COLO668 (cell line): ENCODE measurements around the gene ARHGAP29.

Experiments
- DNase-seq: peaks from one replicate; lab custom pipeline; 2025; ENCODE audit not compliant: unreplicated experiment; lab: John Stamatoyannopoulos, UW

The ARHGAP29 gene

GRCh38 chr1:94237291-94238226 lies at the start of gene ARHGAP29:
Gene ARHGAP29, minus strand, starts transcription at chr1:94237584. Its CDS starts 5,973 bp downstream, at chr1:94231611.
- DNase-seq: peak; percentile 98

- DNase-seq: no peak
Measured at GRCh38 chr1:94286864-94287437, 49.6 kb upstream of the ARHGAP29 start.

- DNase-seq: no peak
Measured at GRCh38 chr1:94285031-94285654, 47.8 kb upstream of the ARHGAP29 start.

GRCh38 chr1:94284476-94284875 lies 47.1 kb upstream of the ARHGAP29 start:
- no peak for DNase-seq

- DNase-seq: no peak
Measured at GRCh38 chr1:94283462-94283861, 46.1 kb upstream of the ARHGAP29 start.

DNA sequence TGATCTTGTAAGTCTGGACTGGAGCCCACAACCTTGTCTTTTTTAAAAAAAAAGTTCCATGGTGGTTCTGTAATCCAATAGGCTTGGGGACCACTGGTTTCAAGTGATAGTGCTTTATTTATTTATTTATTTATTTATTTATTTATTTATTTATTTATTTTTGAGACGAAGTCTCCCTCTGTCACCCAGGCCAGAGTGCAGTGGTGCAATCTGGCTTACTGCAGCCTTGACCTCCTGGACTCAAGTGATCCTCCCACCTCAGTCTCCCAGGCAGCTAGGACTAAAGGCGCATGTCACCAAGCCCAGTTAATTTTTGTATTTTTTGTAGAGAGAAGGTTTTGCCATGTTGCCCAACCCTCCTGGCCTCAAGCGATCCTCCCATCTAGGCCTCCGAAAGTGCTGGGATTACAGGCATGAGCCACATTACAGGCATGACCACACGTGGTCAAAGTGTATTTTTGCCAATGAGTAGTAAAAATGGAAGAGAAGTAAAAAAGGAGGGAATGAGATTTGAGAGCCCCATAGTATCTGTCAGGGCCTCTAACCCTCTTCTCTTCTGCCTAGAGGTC lies 44.8 kb upstream of the ARHGAP29 start:
- no peak for DNase-seq

GRCh38 chr1:94281361-94282142 lies 44.2 kb upstream of the ARHGAP29 start:
- DNase-seq: no peak

GRCh38 chr1:94280541-94280940 lies 43.2 kb upstream of the ARHGAP29 start:
- no peak for DNase-seq

DNA sequence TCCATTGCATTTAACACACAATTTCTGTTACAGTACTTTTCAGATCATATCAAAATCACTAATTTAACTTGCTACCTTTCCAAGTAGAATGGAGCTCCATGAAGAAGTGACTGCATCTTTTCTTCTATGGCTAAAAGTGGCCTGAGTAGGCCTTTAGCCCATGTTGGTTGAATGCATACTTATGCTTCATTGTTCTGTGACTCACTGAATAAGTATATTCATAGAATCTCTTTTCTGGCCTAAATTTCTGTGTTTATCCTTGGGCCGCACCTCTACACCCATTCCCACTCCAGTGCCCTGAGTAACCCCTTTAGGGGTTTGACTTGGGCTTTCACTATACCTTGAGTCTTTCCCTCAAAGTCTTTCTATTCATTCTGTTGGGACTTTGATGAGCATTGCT lies 42.1 kb upstream of the ARHGAP29 start:
- DNase-seq: no peak

GRCh38 chr1:94279038-94279437 lies 41.7 kb upstream of the ARHGAP29 start:
- DNase-seq: no peak

GRCh38 chr1:94276988-94277434 lies 39.6 kb upstream of the ARHGAP29 start:
- DNase-seq: no peak

DNA sequence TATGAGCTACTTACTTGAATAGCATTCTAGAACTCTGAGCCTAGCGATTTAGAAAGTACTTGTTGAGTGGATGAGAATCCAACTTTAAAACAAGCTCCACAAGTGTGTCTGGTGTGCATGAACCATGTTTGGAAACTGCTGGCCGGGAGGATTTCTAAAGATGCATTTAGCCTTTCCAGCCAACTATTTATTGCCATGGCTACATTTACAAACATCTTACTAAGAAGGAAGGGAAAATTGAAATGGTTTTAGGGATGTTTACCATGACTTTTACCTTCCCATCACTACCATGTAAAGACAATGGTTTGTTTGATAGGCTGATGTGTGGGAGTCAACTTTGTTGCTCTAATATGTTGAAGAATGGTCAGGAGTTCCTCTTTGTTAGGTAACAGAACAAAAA lies 37.7 kb upstream of the ARHGAP29 start:
- DNase-seq: no peak

DNA sequence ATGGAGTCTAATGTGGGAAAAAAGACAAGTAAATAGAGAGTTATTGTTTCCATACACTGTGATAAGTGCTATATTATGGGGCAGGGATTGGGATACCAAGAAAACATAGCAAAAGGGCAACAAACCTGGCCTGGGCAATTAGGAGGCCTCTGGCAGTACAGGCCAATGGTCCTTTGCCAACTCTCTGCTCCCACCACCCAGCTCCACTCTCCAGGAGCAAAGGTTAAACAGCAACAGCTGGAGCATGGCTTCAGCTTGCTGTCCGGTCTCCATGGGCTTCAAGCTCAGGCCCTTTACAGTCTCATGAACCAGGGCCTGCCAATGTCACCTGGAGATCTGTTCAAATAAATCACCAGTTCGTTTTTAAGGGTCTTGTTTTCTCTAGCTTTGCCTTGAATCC lies 37.2 kb upstream of the ARHGAP29 start:
- no peak for DNase-seq

- DNase-seq: no peak
Measured at GRCh38 chr1:94273111-94273510, 35.7 kb upstream of the ARHGAP29 start.

GRCh38 chr1:94272388-94272787 lies 35.0 kb upstream of the ARHGAP29 start:
- no peak for DNase-seq

- no peak for DNase-seq
Measured at GRCh38 chr1:94271373-94271772, 34.0 kb upstream of the ARHGAP29 start.

GRCh38 chr1:94270801-94271203 lies 33.4 kb upstream of the ARHGAP29 start:
- DNase-seq: no peak

DNA sequence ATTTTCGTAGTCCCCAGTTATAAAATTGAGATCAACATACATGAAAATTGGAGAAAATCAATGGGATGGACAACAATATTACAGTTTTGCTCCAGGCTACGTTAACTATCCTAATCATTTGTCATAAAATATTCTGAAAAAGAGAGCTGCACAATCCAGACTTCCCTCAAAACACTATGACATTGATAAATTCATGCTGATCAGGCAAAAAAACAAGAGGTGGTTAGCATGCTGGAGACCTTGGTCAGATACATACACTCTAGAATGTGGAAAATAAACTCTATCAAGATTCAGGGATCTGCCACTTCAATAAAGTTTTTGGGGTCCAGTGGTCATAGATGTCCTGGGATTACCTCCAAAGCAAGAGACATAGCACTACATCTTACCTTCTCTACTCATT lies 32.5 kb upstream of the ARHGAP29 start:
- DNase-seq: no peak

- no peak for DNase-seq
Measured at GRCh38 chr1:94265906-94266305, 28.5 kb upstream of the ARHGAP29 start.

DNA sequence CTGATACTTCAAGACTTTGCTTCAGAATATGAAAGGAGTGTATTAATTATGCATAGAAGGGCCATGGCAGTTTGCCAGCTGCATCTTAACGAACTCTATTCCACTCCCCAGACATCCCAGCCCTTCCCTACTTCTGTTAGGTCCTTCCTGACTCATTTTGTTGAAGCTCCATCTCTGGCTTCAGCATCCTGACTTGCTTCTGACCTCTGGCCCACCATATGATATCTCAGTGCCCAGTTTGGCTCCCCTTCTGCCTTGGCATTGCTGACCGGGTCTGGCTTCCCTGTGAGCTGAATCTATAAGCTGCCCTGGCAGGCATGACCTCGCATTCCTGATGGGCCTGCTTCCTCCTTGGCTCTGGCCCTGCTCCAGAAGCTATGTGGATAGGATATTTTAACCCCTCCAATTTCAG lies 27.6 kb upstream of the ARHGAP29 start:
- DNase-seq: no peak
